ENCODE measurements around the gene CYBA. TPM values are rescaled to one million over a fixed set of nuclear protein-coding genes. Genes with fewer than 3 reads are reported as not detected.
A peak's percentile ranks its signal among the peaks of the same experiment; 100 is the strongest.

The CYBA gene
- total and polyA plus RNA-seq, 9 of the 15 experiments (the other 6 are each of a cell fraction or from before 2014, with no cell fraction given) = 0.34 to 683 (median 93.0) TPM

DNA sequence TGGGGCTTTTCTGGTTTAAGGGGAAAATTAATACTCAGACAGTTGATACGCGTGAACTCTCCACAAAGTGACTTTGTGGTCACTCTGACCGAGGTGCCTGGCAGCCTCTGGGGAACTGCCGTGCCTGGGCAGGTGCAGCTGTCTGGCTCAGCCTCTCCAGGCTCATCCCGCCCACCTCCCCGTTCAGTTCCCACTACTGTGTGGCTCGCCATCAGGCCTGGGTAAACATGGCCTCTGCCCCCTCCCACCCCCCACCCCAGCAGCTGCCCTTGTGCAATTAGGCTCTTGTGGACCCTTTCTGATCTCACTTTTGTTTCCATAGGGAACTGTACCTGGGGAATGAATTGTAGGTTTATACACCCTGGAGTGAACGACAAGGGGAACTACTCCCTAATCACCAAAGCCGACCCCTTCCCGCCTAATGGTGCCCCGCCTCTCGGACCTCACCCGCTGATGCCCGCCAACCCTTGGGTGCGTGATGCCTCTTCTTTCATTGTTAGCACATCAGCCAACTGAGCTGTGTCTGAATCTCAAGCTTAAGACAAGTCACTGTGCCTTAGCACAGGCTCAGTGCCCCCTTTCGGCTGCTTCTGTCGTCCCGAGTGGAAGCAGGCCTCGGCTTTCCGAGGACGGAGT, 52.9 kb downstream of the CYBA start:
- H3K9me3 ChIP-seq (replicated peaks; ENCODE audit: control insufficient read depth, insufficient read depth, low read depth, low read length) = no peaks in the 10 kb centered on the region
- H3K27me3 ChIP-seq (ENCODE audit: control insufficient read depth in 2 of 2, insufficient read depth in 2 of 2, low read length in 2 of 2) = no peaks in the 10 kb centered on the region
- no TSS peak for BruUV-seq (replicated peaks)
- no peak for DNase-seq (ENCODE audit: extremely low read depth in 1 of 4, low spot score in 3 of 4)
- in situ Hi-C loops (cut with MboI) = no loop called here
- WGBS (ENCODE audit: insufficient coverage, low coverage, missing lambda C conversion rate) = 93% methylated on average over 20 of the region's 21 CpGs
- H3K27ac ChIP-seq (ENCODE audit: extremely low read depth, low read depth, low read length) = no peak overlapping the region
- H3K9ac ChIP-seq (ENCODE audit: insufficient read depth in 1 of 2, low read depth in 2 of 2, low read length in 2 of 2) = peak overlapping the region in 1 of 2 experiments; percentile 6; a peak in 1 of 4 replicates
- no peaks in the 10 kb centered on the region for H3K9me1 ChIP-seq (ENCODE audit: control insufficient read depth, insufficient read depth, low read length)
- no peaks in the 10 kb centered on the region for H4K20me1 ChIP-seq (replicated peaks; ENCODE audit: control insufficient read depth, insufficient read depth, low read length)
- CTCF ChIA-PET (ENCODE audit: low intra/inter-chr PET ratio) = no interaction called here
- no peak overlapping the region for H3K4me2 ChIP-seq (ENCODE audit: insufficient read depth, low read length)
- peaks cover 15% of the 10 kb centered on the region for H3K79me2 ChIP-seq (ENCODE audit: control insufficient read depth, insufficient read depth, low read length)
- POLR2A ChIA-PET = interaction anchor here (0.6 kb wide), 1 partner anchor 43 kb away, joined by 3 read pairs; no protein-coding TSS in a partner anchor
- H3K36me3 ChIP-seq (ENCODE audit: control insufficient read depth, insufficient read depth, low read length) = peaks cover 82% of the 10 kb centered on the region
- intact Hi-C loops (cut with micrococcal nuclease) = no loop called here
- H2AFZ ChIP-seq (ENCODE audit: low read depth, low read length) = no peak overlapping the region
- H3K4me1 ChIP-seq (replicated peaks in 1 of 2; ENCODE audit: control insufficient read depth in 2 of 2, insufficient read depth in 2 of 2, low read length in 2 of 2) = peaks cover 0 to 11% of the 10 kb centered on the region in 2 experiments; a peak in 1 of 5 replicates
- TF ChIP-seq SAP30 (IDR thresholded peaks at IDR 0.05; ENCODE audit: borderline replicate concordance, insufficient read depth, low read depth, low read length, poor library complexity, severe bottlenecking) (no peak), XRCC5 (IDR thresholded peaks at IDR 0.05; ENCODE audit: low read depth, low read length) (no peak), CAMTA2 (CRISPR knock-in tag; conservative IDR thresholded peaks at IDR 0.05) (no peak), KLF10 (CRISPR knock-in tag; IDR thresholded peaks at IDR 0.05) (no peak), RUNX1 (IDR thresholded peaks at IDR 0.05; ENCODE audit: low read depth) (no peak)
- H3K4me3 ChIP-seq = no peak overlapping the region
- no peak for ATAC-seq
- no peak for FAIRE-seq

- no TSS peak for BruUV-seq (replicated peaks)
- WGBS (ENCODE audit: insufficient coverage, low coverage, missing lambda C conversion rate) = 71% methylated on average over 3 of the region's 3 CpGs
- peaks cover 0 to 11% of the 10 kb centered on the region in 2 experiments; a peak in 1 of 5 replicates for H3K4me1 ChIP-seq (replicated peaks in 1 of 2; ENCODE audit: control insufficient read depth in 2 of 2, insufficient read depth in 2 of 2, low read length in 2 of 2)
- ChIA-PET CTCF (ENCODE audit: low intra/inter-chr PET ratio) (no interaction called here), POLR2A (interaction anchor here (0.8 to 1.3 kb wide), 2 partner anchors 19 to 26 kb away, joined by 3 to 5 read pairs; no protein-coding TSS in a partner anchor)
- no peak overlapping the region for H3K9ac ChIP-seq (ENCODE audit: insufficient read depth in 1 of 2, low read depth in 2 of 2, low read length in 2 of 2)
- H4K20me1 ChIP-seq (replicated peaks; ENCODE audit: control insufficient read depth, insufficient read depth, low read length) = no peaks in the 10 kb centered on the region
- ATAC-seq (peak; percentile 51; the same call in 2 of the 3 replicates), DNase-seq (ENCODE audit: extremely low read depth in 1 of 4, low spot score in 3 of 4) (no peak), FAIRE-seq (peak; percentile 11)
- no peak overlapping the region for H3K4me3 ChIP-seq
- H3K27me3 ChIP-seq (ENCODE audit: control insufficient read depth in 2 of 2, insufficient read depth in 2 of 2, low read length in 2 of 2) = no peaks in the 10 kb centered on the region
- H3K9me3 ChIP-seq (replicated peaks; ENCODE audit: control insufficient read depth, insufficient read depth, low read depth, low read length) = no peaks in the 10 kb centered on the region
- peaks cover 20% of the 10 kb centered on the region for H3K79me2 ChIP-seq (ENCODE audit: control insufficient read depth, insufficient read depth, low read length)
- no peak overlapping the region for H3K4me2 ChIP-seq (ENCODE audit: insufficient read depth, low read length)
- H3K9me1 ChIP-seq (ENCODE audit: control insufficient read depth, insufficient read depth, low read length) = no peaks in the 10 kb centered on the region
- H3K27ac ChIP-seq (ENCODE audit: extremely low read depth, low read depth, low read length) = no peak overlapping the region
- intact Hi-C loops (cut with micrococcal nuclease) (no loop called here), in situ Hi-C loops (cut with MboI) (no loop called here)
- H3K36me3 ChIP-seq (ENCODE audit: control insufficient read depth, insufficient read depth, low read length) = peaks cover 79% of the 10 kb centered on the region
- H2AFZ ChIP-seq (ENCODE audit: low read depth, low read length) = no peak overlapping the region
- no peak for TF ChIP-seq PHB (CRISPR knock-in tag; IDR thresholded peaks at IDR 0.05)
- TF ChIP-seq POLR2AphosphoS2 (IDR thresholded peaks at IDR 0.05; ENCODE audit: low read length) = no peak
- TF ChIP-seq ZSCAN29 (IDR thresholded peaks at IDR 0.05) = no peak
- TF ChIP-seq CTBP1 (IDR thresholded peaks at IDR 0.05; ENCODE audit: borderline replicate concordance) = no peak
- no peak for TF ChIP-seq EGR1 (conservative IDR thresholded peaks at IDR 0.05)
- no peak for TF ChIP-seq SMARCC2 (IDR thresholded peaks at IDR 0.05; ENCODE audit: low read depth)
- no peak for TF ChIP-seq BRD9 (IDR thresholded peaks at IDR 0.05; ENCODE audit: low read depth, partially characterized antibody)
- no peak for TF ChIP-seq SIN3B (IDR thresholded peaks at IDR 0.05; ENCODE audit: low read depth)
- TF ChIP-seq ZNF785 (CRISPR knock-in tag; IDR thresholded peaks at IDR 0.05) = no peak
- TF ChIP-seq CEBPG (CRISPR knock-in tag; IDR thresholded peaks at IDR 0.05) = peak; percentile 73
- TF ChIP-seq CEBPG (tag; conservative IDR thresholded peaks at IDR 0.05 in 1 of 2, IDR thresholded peaks at IDR 0.05 in 1 of 2) = peak; percentile 12 to 53; a peak in 1 of 4 replicates
- no peak for TF ChIP-seq POLR2G (IDR thresholded peaks at IDR 0.05; ENCODE audit: low read depth, low read length)
- TF ChIP-seq MAFK (IDR thresholded peaks at IDR 0.05; ENCODE audit: low read length) = no peak
- TF ChIP-seq DLX4 (CRISPR knock-in tag; IDR thresholded peaks at IDR 0.05) = no peak
Measured at GRCh38 chr16:88596483-88596882, 54.4 kb downstream of the CYBA start.
